ENCODE measurements around the gene MPPED1.

The MPPED1 gene

DNA sequence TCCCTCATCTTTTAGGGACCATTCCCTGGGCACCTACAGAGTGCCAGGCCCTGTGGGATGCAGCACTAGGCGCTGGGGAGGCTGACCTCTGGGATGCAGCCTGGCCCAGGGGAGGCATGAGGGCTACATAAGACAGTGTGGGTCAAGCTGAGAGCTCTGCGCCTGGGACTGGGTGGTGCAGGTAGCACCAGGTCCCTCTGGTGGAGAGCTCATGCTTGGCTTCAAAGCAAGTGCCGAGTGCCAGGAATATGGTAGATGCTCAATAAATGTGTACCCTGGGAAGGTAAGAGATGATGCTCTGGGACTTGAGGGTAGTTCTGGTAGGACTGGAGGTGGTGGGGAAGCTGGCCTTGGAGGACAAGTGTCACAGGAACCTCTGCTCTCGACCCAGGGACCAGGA is 2.0 kb upstream of the MPPED1 start:
- in situ Hi-C loops (cut with HindIII; ENCODE audit: low sequenced_read_pairs): no loop called here

DNA sequence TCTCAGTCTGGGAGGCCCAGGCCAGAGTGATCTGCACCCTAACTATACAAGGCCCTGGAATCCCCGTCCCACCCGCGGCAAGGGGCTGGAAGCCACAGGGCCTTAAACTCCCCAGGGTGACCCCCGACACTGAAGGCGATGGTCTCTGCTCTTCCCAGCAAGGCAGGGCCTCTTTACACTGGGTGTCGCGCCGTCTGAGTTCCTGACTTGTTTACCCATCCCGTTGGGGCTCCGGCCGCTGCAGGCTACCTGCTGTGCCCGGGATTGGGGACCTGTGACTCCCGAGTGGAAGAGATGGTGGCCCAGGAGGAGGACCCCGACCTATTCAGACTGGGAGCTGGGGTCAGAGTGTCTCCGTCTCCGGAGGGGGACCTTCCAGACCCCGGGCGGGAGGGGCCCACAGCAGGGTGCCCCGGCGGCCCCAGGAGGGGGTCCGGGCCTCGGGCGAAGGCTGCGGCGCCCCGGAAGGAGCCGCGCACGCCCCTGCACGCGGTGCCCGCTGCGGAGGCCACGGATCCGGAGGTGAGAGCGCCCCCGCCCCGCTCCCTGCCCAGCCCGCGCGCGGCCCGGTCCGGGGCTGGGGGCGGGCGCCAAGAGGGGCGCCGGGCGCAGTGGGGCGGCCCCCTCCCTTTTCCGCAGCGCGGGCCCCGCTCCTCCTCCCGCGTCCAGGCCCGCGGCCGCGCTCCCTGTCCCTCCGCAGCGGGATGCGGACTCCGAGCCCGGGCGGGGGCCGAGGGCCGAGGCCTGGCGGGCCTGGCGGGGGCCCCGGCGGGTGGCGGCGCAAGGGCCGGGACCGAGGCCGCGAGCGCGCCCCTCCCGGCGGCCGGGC is 560 bp upstream of the MPPED1 start:
- in situ Hi-C loops (cut with HindIII; ENCODE audit: low sequenced_read_pairs): no loop called here

DNA sequence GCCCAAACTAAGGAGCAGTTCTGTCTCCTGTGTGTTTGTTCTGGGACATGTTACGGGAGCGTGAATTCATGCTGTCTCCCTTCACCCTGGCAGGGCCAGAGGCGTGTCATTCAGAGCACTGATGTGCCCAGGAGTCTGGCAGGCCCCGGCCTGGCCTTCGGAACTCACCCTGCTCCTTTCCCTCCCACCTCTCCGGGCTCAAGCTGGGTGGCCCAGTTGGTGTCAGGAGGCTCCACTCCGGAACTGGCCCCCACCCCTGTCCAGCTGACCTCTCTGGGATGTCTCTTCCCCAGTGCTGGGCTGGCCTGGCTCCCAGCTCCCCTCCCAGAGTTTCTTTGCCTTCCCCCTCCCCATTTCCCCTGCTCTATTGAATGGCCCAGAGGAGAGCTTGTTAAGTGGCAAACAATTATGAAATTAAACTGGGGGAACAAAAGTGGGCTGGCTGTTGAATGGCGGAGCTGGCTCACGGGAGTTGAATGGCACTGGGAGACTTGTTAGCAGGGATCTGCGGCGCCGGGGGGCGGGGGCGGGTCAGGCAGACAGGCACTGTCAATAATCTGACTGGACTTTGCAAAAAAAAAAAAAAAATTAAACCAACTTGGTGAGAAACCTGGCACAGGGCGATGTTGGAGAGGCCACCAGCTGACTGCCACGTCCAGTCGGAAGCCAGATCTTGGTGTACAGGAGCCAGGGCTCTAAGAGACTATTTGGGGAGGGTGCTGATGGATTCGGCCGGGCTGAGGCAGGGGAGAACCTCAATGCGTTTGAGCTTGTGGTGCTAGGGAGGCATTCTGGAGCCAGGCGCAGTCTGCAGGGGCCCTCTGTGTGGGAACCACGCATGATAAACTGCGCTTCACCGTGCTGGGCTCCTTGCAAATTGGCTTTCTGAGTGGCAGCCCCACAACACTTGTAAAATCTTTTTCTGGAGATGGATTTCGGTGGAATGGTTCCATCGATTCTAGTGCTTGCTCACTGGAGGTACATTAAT is 1.3 kb downstream of the MPPED1 start:
- in situ Hi-C loops (cut with HindIII; ENCODE audit: low sequenced_read_pairs): no loop called here

DNA sequence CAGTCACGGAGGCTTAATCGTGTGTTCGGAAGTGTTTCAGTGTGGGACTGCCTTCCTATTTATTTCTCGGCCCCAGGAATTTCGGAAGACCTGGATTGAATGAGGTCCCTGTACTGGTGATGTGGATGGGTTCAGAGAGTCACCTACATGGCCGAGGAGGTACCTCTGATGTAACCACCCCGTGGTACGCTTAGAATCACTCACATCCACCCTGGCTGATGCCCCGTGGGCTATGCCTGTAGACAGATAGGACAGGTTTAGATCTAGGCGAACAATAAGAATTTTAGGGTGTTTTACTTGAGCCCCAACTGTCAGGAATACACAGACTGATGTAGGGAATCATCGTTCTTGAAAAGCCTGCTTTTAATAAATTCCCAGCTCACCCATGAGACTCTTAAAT is 2.0 kb downstream of the MPPED1 start:
- in situ Hi-C loops (cut with HindIII; ENCODE audit: low sequenced_read_pairs): no loop called here

DNA sequence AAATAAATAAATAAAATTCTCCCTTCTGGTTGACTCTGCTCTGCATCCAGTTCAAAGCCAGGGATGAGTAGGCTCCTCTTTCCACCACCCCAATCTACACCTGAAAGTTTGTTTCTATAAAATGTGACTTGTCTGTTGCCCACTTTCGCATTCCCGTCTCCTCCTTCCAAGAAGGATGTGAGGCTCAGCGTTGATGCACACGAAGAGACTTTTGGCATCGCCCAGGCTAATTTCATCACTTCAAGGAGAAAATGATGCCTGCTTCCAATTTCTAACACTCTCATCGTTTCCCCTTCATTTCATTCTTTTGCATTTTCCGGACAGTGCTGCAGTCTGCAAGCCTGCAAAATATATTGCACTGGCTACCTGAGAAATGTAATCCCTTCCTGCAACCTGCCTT is 3.9 kb downstream of the MPPED1 start:
- in situ Hi-C loops (cut with HindIII; ENCODE audit: low sequenced_read_pairs): no loop called here

DNA sequence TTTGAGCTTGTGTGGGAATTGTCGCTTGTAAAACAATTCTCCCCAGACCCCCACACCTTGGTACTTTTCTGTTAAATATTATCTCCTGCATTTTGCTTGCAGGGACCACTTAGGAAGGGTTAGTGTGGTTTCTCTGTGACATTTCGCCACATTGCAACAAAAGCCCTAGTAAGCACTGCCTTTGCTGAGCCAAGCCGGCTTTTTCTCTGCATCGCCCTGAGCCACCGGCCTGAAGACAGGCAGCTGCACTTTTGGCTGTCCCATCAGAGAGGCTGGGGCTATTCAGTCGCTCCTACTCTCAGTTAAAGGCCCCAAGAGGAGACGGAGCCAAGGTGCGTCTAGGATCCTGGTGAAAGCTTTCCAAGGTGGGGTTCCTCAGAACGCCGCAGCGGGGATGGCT is 5.7 kb downstream of the MPPED1 start:
- in situ Hi-C loops (cut with HindIII; ENCODE audit: low sequenced_read_pairs): no loop called here

DNA sequence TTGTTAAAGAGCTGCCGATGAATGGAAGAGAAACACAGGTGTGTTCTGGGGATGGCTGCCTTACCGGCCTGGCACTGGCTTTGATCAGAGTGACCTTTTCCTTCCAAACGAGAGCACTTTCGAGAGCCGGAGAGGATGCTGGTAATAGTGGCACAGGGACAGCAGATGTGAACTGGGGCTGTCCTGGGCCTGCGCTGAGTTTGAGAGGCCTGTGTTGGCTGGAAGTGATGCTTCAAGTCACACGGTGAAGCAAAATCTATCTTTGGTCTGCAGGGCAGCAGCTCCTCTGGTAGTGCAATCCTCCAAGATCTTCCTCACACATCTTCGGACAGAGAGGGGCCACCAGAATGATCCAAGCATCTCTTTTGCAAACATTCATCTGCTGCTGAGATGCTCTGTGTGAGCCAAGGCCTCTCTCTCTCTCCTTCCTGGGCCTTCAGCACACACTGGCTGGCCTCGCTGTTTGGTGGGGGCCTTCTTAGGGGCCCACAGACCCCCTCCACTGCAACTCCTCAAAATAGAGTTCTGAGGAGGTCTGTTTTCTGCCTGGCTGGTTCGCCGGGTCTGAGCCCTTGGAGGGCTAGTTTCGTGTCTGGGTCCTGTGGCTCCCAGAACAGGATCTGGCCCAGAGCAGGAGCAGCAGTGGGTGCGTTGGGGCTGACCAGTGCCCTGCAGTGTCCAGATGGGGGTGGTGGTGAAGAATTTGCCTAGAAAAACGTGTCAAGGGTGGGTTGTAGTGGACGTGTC is 6.4 kb downstream of the MPPED1 start:
- in situ Hi-C loops (cut with HindIII; ENCODE audit: low sequenced_read_pairs): no loop called here

DNA sequence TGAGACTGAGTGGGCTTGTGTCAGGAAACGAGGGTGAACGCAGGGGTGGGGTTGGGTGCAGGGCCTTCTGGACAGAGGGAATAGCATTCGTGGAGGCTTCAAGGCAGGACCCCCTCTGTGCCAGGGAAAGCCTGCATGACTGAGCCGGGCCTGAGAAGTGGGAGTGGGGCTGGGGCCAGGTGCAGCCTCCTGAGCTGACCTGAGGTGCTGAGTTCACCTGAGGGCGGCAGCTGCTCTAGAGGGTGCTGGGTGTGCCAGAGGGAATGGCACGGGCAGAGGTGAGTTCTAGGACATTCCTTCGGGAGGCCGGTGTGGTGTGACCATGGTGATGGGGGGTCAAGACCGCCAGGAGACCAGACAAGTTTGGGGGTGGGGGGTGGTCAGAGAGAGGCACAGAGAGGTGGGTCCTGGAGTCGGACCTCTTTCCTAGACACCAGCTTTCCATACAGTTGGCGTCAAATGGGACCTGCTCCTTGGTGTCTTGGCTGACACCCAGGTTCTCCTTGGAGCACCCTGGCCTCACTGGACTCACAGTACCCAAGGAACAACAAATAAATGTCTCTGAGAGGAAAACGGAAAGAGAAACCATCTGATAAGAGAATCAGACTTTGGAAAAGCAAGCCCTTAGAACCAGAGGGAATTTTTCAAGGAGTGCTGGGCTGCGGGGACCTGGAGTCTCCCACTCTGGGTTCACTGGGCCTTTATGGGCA is 7.7 kb downstream of the MPPED1 start:
- in situ Hi-C loops (cut with HindIII; ENCODE audit: low sequenced_read_pairs): no loop called here

DNA sequence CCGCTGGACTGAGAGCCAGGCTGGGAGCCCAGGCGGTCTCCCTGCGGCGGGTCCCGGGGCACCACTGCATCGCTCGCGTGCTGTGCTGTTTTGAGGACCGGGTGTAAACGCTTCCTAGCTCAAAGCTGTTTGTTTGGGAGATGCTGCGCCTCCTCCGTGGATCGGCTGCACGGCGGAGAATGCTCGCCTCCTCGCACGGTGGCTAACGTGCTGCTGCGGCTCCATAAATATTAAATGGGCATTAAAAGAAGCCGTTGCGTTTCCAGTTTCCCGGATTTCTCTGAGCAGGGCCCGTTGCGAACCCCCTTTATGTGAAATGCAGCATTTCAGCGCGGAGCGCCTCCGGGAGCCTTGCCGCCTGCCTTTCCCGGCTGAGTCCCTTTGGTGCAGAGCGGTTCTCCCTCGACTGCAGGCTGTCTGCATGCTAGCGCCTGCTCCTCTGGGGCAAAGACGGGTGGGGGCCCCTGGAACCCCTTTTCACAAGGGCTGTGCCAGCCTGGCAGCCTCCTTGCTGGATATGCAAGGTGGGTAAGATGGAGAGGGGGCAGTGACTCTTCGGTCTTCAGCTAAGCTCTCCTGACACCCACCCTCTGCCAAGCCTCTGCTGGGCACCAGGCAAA is 9.3 kb downstream of the MPPED1 start:
- in situ Hi-C loops (cut with HindIII; ENCODE audit: low sequenced_read_pairs): no loop called here

DNA sequence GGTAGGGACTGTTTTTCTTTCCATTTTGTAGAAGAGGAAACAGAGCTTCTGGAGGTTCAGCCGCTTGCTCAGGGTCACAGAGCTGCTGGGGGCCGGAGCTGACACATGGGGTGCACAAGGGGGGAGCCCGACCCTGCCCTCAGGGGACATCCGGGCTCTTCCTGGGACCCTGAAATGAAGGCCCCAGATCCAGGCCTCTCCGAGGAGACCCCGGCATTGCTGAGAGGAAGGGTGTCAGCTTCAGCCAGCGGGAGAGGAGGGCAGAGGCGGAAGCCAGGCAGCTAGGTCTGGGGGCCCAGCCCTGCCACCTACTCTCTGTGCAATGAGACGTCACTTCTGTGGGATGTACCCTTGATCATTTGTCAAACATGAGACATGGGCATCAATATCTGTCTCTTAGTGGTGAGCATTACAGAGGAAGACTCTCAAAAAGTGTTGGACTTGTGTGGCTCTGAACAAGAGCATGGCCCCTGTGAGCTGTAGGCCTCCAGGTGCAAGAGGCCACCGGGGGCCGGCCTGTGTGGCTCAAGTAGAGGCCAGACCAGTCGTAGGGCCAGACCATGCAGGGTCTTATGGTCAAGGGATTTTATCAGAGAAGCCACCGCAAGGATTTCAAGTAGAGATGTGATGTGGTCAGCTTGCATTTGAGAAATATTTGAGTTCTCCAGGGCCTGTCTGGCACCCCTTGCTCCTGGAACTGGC is 10.3 kb downstream of the MPPED1 start:
- in situ Hi-C loops (cut with HindIII; ENCODE audit: low sequenced_read_pairs): no loop called here

DNA sequence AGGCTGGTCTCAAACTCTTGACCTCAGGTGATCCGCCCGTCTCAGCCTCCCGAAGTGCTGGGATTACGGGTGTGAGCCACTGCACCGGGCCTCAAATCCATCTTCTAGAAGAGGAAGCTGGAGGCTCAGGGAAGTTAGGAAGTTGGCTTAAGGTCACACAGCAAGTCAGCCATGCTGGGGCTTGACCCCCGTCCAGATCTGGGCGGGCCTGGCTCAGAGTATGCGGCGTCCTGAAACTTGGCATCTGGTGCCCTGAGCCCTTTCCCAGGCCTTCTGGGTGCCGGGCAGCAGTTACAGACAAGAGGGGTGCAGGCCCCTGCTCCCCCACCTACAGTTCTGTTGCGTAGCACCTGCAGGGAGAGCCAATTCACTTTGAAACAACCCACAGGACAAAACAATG is 11.2 kb downstream of the MPPED1 start:
- in situ Hi-C loops (cut with HindIII; ENCODE audit: low sequenced_read_pairs): no loop called here

DNA sequence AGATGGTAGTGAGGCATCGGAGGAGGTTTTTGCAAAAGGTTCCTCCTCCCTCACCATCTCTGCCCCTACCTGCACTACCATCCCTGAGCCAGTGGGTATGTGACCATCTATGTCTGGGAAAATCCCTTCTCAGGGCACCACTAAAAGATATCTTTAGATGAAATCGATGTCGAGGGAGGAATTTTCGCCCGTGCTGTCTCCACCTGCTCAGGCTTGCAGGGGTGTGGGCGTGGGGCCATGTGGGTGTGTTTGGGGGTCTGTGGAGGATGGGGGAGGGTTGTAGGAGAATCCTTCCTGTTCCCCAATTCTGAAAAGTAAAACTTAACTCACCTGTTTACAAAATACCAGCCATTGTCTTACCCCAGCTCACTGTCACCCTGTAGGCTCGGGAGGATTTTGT is 12.4 kb downstream of the MPPED1 start:
- in situ Hi-C loops (cut with HindIII; ENCODE audit: low sequenced_read_pairs): no loop called here

DNA sequence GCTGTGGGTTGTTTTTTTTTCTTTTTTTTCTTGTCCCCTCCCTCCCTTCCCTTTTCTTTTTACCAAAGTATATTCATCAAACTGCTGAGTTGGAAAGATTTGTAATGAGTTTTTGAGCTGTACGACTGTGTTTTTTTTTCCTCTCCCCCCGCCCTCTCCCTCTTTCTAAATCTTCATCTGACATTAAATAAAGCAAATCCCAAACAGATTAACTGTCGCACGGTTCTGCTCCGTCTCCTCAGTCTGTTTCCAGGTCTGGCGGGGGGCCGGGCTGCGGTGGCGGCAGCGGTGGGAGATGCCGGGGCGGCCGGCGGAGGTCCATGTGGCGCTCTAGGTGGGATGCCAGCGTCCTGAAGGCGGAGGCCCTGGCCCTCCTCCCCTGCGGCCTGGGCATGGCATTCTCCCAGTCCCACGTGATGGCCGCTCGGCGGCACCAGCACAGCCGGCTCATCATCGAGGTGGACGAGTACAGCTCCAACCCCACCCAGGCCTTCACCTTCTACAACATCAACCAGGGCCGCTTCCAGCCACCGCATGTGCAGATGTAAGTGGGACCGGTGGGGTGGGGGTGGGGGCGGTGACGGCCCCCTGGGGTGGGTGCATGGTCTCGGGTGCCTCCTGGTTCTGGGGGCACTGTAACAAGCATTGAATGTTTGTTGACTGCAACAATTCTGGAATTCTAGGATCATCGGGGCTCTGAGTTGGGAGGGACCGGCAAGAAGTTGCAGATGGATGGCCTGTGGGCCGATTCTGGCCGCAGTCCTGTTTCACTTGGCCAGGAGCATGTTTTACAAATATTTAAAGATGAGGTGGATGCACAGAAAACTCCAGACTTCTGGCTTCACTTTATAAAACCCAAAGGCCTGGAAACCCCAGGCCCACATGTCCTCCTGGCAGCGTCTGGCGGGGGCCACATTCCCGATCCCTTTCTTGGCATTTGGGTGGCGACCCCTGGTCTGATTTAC is 13.1 kb downstream of the MPPED1 start:
- in situ Hi-C loops (cut with HindIII; ENCODE audit: low sequenced_read_pairs): loop anchor here (25.0 kb wide), 1 partner anchor 112 kb away; no protein-coding TSS in a partner anchor

DNA sequence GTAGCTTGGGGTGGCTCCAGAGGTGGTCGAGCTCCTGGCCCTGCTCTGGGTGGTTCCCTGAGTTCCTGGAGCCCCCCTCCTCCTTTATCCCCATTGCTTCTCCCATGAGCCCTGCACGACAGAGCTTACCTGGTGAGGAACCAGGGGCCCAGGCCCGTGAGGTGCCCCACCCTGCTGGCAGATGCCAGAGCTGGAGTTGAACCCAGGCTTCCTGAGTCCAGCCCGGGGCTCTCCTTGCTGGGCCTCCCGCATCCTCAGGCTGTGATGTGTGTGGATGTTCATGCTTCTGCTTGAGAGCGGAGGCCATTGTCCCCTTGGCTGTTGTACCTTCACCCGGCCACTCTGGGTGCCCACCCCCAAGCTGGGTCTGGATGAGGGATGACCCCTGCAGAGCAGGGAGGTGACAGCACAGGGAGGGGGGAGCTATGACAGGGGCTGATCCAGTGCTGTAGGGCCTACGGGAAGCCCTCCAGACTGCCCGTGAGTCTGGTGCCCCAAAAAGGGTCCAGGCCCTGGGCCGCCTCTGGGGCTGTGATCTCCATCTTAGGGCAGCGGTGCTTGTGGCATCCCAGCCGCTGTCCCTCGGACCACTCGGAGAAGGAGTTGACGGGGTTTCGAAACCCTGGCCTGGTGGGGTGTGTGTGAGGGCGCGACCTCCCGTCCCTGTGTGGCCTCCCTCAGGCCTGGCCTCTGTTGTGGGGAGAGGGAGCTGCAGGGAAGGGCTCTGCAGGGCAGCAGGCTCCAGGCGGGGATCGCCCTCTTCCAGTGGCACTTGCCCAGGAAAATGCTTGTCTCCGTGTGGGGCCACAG is 14.4 kb downstream of the MPPED1 start:
- in situ Hi-C loops (cut with HindIII; ENCODE audit: low sequenced_read_pairs): loop anchor here (25.0 kb wide), 1 partner anchor 111 kb away; no protein-coding TSS in a partner anchor

DNA sequence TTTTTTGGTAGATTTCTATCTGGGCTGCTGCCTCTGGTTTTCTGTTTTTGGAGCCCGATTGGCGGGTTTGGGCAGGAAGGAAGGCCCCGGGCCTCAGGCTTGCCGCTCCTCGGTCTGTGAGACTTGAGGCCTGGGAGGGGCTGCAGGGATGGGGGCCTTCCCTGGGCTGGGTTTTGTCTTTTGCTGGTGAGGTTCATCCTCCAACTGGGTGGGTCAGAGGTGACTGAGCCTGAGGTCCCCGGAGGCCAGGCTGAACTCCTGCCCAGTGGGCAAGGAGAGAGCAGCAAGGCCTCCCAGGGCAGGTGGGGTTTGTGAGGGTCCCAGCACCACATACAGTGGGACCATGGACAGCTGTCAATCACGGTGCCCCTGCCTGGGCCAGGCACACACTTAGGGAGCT is 15.0 kb downstream of the MPPED1 start:
- in situ Hi-C loops (cut with HindIII; ENCODE audit: low sequenced_read_pairs): loop anchor here (25.0 kb wide), 1 partner anchor 110 kb away; no protein-coding TSS in a partner anchor

DNA sequence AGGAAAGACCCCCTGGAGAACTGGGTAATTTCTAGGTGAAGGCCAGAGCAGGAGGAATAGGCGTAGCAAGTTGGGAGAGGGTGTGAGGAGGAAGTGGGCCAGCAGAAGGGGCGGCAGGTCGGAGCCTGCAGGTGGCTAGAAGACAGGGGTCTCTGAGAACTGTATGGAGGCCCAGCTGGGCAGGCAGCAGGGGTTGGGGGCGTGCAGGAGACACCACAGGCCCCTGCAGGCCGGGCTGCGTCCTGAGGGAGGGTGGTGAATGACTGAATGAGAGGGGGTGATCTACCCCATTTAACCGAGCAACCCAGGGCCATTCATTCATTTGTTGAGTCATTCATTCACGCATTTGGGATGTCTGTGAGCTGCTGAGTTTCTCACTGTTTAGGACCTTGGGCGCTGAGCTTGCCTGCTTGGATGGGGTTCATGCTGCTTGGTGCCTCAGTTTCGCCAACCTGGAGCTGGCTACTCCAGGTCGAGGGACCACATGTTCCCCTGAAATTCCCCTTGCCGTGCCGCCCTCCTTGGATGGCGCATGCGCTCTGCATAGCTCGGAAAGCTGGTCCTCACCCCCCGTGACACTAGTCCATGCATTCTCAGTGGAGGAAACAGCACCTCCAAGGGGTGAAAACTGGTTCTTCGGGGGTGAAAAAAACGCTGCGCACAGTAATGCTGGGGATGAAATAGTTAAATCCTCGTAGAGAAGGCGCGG is 15.6 kb downstream of the MPPED1 start:
- in situ Hi-C loops (cut with HindIII; ENCODE audit: low sequenced_read_pairs): loop anchor here (25.0 kb wide), 1 partner anchor 110 kb away; no protein-coding TSS in a partner anchor
